HFFc6 (cell line): Measurements from ENCODE around the gene ZYG11B. TPM values are rescaled to one million over a fixed set of nuclear protein-coding genes. Genes with fewer than 3 reads are reported as not detected.
"Not testable (repeated sequence)": the region's sequence is repeated elsewhere in the genome, so short reads cannot be mapped to it uniquely, and the experiment has no call there.

Source experiments
- DNase-seq: peaks from one replicate; pipeline ENCODE4 v3.0.0-alpha.2; 2018
- H3K27ac Mint-ChIP-seq: 2 replicates; pipeline ENCODE4 v1.8.0; 2020; ENCODE audit warnings: mild to moderate bottlenecking, mixed read lengths
- H3K27me3 Mint-ChIP-seq: 2 replicates; pipeline ENCODE4 v1.8.0; 2021; ENCODE audit warnings: mild to moderate bottlenecking, moderate library complexity, mixed read lengths; ENCODE audit not compliant: insufficient read depth
- H3K36me3 Mint-ChIP-seq: 2 replicates; pipeline ENCODE4 v1.8.0; 2021; ENCODE audit warnings: low read depth, mixed read lengths
- H3K4me1 Mint-ChIP-seq: 2 replicates; pipeline ENCODE4 v1.8.0; 2020; ENCODE audit warnings: low read depth, mixed read lengths
- H3K4me3 Mint-ChIP-seq: 2 replicates; pipeline ENCODE4 v1.8.0; 2020; ENCODE audit warnings: mild to moderate bottlenecking, moderate library complexity, mixed read lengths
- H3K9me3 Mint-ChIP-seq: 2 replicates; pipeline ENCODE4 v1.8.0; 2020; ENCODE audit warnings: mild to moderate bottlenecking, mixed read lengths
- CTCF ChIP-seq: fragments of 200-600 bp; sonication (generic); IDR thresholded peaks from 2 replicates; pipeline ENCODE4 v1.5.0; 2021; ENCODE audit warnings: antibody characterized with exemption, mild to moderate bottlenecking
- total RNA-seq, 6 experiments: library from RNA; stranded (reverse); fragmentation: NEBNext Ultra II Directional; extraction: Animal tissue kit (Norgen Biotek cat#: 25700); gene quantifications; 2 replicates in 1 of 6; 3 replicates in 5 of 6; pipeline ENCODE4 v1.2.3, GENCODE V29; 2021

ZYG11B gene
- total RNA-seq, 6 experiments from 2014 or later, result 23.5 to 31.3 (median 28.4) TPM

DNA sequence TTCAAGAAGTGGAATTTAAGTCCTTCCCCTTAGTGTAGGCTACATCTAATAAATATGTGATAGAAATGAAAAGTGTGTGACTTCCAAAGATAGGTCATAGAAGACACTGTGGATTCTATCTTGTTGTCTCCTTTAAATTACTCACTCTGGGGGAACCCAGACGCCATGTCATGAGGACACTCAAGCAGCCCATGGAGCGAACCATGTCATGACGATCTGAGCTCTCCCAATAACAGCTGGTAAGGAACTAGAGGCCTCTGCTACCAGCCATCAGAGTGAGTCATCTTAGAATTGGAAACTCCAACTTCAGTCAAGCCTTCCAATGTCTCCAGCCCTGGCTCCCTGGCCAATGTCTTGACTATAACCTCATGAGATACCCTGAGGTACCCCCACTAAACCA, 34.4 kb upstream of the ZYG11B start:
- Mint-ChIP-seq H3K9me3 (no peaks in the 10 kb centered on the region), H3K27ac (peak overlapping the region; percentile 42; the same call in 1 of the 2 replicates), H3K36me3 (peaks cover 34% of the 10 kb centered on the region), H3K4me1 (peaks cover 15% of the 10 kb centered on the region; the same call in 1 of the 2 replicates), H3K27me3 (no peaks in the 10 kb centered on the region; the same call in 1 of the 2 replicates), H3K4me3 (no peak overlapping the region)
- DNase-seq, result no peak
- no peak for TF ChIP-seq CTCF

- Mint-ChIP-seq H3K4me1 (peaks cover 22% of the 10 kb centered on the region; the same call in 1 of the 2 replicates), H3K36me3 (peaks cover 28% of the 10 kb centered on the region), H3K27me3 (no peaks in the 10 kb centered on the region; the same call in 1 of the 2 replicates), H3K4me3 (no peak overlapping the region), H3K27ac (no peak overlapping the region), H3K9me3 (peaks cover 5% of the 10 kb centered on the region)
- TF ChIP-seq CTCF, result no peak
- DNase-seq, result no peak
These were observed 33.6 kb upstream of the ZYG11B start for GRCh38 chr1:52692697-52693096.

- DNase-seq, H3K4me3 Mint-ChIP-seq, H3K27ac Mint-ChIP-seq, H3K27me3 Mint-ChIP-seq: not testable (repeated sequence)
- H3K9me3 Mint-ChIP-seq, result peaks cover 10% of the 10 kb centered on the region
- peaks cover 28% of the 10 kb centered on the region for H3K4me1 Mint-ChIP-seq
- H3K36me3 Mint-ChIP-seq, result peaks cover 29% of the 10 kb centered on the region
These were observed 32.9 kb upstream of the ZYG11B start for GRCh38 chr1:52693351-52693750.

DNA sequence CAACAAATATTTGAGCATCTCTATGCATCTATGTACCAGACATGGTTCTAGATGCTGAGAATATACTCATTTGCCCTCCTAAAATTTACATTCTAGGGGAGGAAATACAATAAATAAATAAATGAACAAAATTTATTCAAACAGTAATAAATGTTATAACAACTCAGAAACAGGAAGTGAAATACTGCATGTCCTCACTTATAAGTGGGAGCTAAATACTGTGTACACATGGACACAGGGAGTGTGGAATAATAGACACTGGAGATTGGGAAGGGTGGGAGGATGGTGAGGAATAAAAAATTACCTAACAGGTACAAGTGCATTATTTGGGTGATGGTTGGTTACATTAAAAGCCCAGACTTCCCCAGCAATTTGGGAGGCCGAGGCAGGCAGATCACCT, 32.4 kb upstream of the ZYG11B start:
- no peak for DNase-seq
- peaks cover 10% of the 10 kb centered on the region for H3K9me3 Mint-ChIP-seq
- H3K4me3 Mint-ChIP-seq, result no peak overlapping the region
- H3K27ac Mint-ChIP-seq, result no peak overlapping the region
- no peak for TF ChIP-seq CTCF
- peaks cover 29% of the 10 kb centered on the region for H3K36me3 Mint-ChIP-seq
- H3K4me1 Mint-ChIP-seq, result peaks cover 33% of the 10 kb centered on the region
- H3K27me3 Mint-ChIP-seq, result no peaks in the 10 kb centered on the region; the same call in 1 of the 2 replicates

- TF ChIP-seq CTCF, result no peak
- no peak overlapping the region for H3K27ac Mint-ChIP-seq
- DNase-seq, result no peak
- no peak overlapping the region for H3K4me3 Mint-ChIP-seq
- peaks cover 29% of the 10 kb centered on the region for H3K36me3 Mint-ChIP-seq
- no peaks in the 10 kb centered on the region; the same call in 1 of the 2 replicates for H3K27me3 Mint-ChIP-seq
- peaks cover 34% of the 10 kb centered on the region for H3K4me1 Mint-ChIP-seq
- peaks cover 10% of the 10 kb centered on the region for H3K9me3 Mint-ChIP-seq
These were observed 30.6 kb upstream of the ZYG11B start for GRCh38 chr1:52695627-52696026.

DNA sequence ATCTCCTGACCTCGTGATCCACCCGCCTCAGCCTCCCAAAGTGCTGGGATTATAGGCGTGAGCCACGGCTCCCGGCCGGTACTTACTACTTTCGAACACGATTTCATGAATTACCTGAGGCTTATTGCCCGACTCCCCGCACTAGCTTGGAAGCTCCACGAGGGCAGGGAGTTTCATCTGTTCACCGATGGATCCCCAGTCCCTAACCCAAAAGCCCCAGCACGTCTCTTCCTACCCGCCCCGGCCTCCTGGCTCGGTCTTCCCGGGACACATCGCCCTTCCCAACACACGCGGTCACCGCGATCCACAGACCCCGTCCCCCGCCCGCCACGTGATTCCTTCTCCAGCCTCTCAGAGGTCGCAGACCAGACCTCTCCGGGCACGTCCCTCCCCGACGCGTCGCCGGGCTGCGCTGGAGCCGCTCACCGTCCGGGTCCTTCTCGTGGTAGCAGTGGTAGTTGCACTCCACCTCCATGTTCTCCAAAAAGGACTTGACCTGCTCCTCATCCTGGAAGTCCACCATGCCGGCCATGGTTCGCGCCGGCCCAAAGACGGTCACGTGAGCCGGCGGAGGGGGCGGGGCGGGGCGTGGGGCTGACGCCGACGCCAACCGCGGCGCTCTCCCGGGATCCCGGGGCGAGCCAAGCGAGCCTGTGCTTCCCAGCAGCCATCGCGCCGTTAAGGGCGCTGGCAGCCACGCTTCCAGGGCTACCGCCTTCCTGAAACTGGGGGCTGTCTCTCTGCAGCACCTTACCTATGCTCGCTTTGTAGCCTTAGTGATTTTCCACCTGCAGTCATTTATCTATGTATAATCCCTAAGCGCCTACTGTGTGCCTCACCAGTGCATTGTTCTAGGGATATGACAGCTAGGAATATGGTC, 28.2 kb upstream of the ZYG11B start, which contains the start of gene COA7:
Gene COA7 (minus strand): TSS at position 553 of the 880 bp plus-strand sequence. CDS start 21 bp downstream, at position 532.
- H3K27me3 Mint-ChIP-seq, result no peaks in the 10 kb centered on the region
- H3K4me3 Mint-ChIP-seq, result peak within 1 kb of the TSS; percentile 97
- peak; percentile 69 for DNase-seq

More for the DNA sequence above, 28.2 kb upstream of the ZYG11B start, which contains the start of gene COA7:
- Mint-ChIP-seq H3K27ac (peak within 1 kb of the TSS; percentile 95), H3K4me1 (peaks cover 35% of the 10 kb centered on the region), H3K36me3 (peaks cover 14% of the 10 kb centered on the region), H3K9me3 (peaks cover 10% of the 10 kb centered on the region)
- TF ChIP-seq CTCF, result no peak
